Neural progenitor cell (in vitro differentiated cells): ENCODE results near the gene KDF1.

Experiments
- EZH2 ChIP-seq: fragments of 200-600 bp; sonication (generic); IDR thresholded peaks from 2 replicates; pipeline ENCODE4 v1.6.1; 2017; ENCODE audit warnings: antibody characterized with exemption, mild to moderate bottlenecking, moderate library complexity
- EZH2phosphoT487 ChIP-seq: fragments of 200-600 bp; sonication (generic); IDR thresholded peaks from 2 replicates; pipeline ENCODE4 v1.6.1; 2017; ENCODE audit warnings: antibody characterized with exemption
- TF ChIP-seq, protein P1 (sequence below): fragments of 200-600 bp; sonication (generic); IDR thresholded peaks from 2 replicates; pipeline ENCODE4 v1.5.1; 2017; ENCODE audit warnings: antibody characterized with exemption, mild to moderate bottlenecking

DNA sequence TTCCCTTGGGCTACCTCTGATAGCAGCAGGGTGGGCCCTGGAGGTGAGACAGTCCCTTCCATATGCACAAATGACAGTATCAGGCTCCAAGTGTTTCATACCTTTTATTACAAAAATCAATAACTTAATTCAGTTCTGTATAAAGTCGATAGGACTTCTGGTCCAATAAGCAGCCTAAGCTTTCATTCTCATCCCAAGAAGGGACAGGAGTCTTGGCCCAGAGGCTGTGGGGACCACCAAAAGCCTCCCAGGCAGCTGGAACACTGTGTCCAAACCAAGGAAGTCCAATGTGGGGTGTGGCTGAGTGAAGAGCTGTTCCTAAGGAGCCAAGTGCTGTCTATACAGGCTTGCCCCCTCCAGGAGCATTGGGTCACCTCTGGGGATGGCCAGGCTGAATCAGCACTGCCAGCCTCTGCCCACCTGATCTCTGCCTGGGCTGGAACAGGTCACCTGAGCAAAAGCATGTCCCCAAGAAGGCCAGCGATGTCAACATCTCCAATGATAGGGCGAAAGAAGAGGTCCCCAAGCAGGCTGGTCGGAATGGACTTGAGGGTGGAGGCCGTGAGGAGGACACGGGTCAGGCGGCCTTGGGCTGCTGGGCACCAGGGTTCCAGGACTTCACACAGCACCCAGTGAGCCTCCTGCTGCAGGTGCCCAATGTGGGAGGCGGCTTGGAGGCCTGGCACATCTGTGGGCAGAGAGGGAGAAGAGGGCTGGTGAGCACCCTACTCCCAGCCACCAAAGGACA, 48.7 kb downstream of the KDF1 start:
- TF ChIP-seq, protein P1, sequence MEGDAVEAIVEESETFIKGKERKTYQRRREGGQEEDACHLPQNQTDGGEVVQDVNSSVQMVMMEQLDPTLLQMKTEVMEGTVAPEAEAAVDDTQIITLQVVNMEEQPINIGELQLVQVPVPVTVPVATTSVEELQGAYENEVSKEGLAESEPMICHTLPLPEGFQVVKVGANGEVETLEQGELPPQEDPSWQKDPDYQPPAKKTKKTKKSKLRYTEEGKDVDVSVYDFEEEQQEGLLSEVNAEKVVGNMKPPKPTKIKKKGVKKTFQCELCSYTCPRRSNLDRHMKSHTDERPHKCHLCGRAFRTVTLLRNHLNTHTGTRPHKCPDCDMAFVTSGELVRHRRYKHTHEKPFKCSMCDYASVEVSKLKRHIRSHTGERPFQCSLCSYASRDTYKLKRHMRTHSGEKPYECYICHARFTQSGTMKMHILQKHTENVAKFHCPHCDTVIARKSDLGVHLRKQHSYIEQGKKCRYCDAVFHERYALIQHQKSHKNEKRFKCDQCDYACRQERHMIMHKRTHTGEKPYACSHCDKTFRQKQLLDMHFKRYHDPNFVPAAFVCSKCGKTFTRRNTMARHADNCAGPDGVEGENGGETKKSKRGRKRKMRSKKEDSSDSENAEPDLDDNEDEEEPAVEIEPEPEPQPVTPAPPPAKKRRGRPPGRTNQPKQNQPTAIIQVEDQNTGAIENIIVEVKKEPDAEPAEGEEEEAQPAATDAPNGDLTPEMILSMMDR = no peak
- TF ChIP-seq EZH2 = no peak
- no peak for TF ChIP-seq EZH2phosphoT487
